Neural cell (in vitro differentiated cells): ENCODE data around the gene RXFP4.

Experiments used
- EP300 ChIP-seq: fragments of 450-650 bp; conservative IDR thresholded peaks from 2 replicates; pipeline ENCODE4 v1.6.1; 2014; ENCODE audit warnings: antibody characterized with exemption, mild to moderate bottlenecking, moderate library complexity; ENCODE audit not compliant: poor library complexity, severe bottlenecking
- EZH2 ChIP-seq: fragments of 200-600, 300-800 bp; shearing (Covaris generic), sonication (generic); IDR thresholded peaks from 2 replicates; pipeline ENCODE4 v1.6.1; 2014; ENCODE audit warnings: antibody characterized with exemption, low read length, borderline replicate concordance, mild to moderate bottlenecking; ENCODE audit not compliant: insufficient read depth, poor library complexity, severe bottlenecking
- POLR2AphosphoS5 ChIP-seq: IDR thresholded peaks from 2 replicates; pipeline ENCODE4 v1.6.1; 2012
- RAD21 ChIP-seq: fragments of 450-650 bp; conservative IDR thresholded peaks from 2 replicates; pipeline ENCODE4 v1.6.1; 2014; ENCODE audit warnings: antibody characterized with exemption, mild to moderate bottlenecking, moderate library complexity
- SMC3 ChIP-seq: fragments of 450-650 bp; conservative IDR thresholded peaks from 2 replicates; pipeline ENCODE4 v1.6.1; 2014; ENCODE audit warnings: antibody characterized with exemption, mild to moderate bottlenecking, moderate library complexity; ENCODE audit not compliant: poor library complexity
- TAF1 ChIP-seq: IDR thresholded peaks from 2 replicates; pipeline ENCODE4 v1.6.1; 2012; ENCODE audit warnings: low read depth
- TF ChIP-seq, protein P1 (sequence below): fragments of 450-650 bp; IDR thresholded peaks from 2 replicates; pipeline ENCODE4 v1.5.1; 2014; ENCODE audit warnings: antibody characterized with exemption, mild to moderate bottlenecking, moderate library complexity; ENCODE audit not compliant: poor library complexity, severe bottlenecking
- TF ChIP-seq, protein P2 (sequence below): IDR thresholded peaks from 2 replicates; pipeline ENCODE4 v1.6.1; 2012; ENCODE audit warnings: borderline replicate concordance

GRCh38 chr1:155964193-155964592, 22.8 kb downstream of the RXFP4 start:
- no peak for TF ChIP-seq POLR2AphosphoS5
- no peak for TF ChIP-seq RAD21
- TF ChIP-seq, protein P1, sequence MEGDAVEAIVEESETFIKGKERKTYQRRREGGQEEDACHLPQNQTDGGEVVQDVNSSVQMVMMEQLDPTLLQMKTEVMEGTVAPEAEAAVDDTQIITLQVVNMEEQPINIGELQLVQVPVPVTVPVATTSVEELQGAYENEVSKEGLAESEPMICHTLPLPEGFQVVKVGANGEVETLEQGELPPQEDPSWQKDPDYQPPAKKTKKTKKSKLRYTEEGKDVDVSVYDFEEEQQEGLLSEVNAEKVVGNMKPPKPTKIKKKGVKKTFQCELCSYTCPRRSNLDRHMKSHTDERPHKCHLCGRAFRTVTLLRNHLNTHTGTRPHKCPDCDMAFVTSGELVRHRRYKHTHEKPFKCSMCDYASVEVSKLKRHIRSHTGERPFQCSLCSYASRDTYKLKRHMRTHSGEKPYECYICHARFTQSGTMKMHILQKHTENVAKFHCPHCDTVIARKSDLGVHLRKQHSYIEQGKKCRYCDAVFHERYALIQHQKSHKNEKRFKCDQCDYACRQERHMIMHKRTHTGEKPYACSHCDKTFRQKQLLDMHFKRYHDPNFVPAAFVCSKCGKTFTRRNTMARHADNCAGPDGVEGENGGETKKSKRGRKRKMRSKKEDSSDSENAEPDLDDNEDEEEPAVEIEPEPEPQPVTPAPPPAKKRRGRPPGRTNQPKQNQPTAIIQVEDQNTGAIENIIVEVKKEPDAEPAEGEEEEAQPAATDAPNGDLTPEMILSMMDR, result no peak
- TF ChIP-seq EZH2, result no peak
- TF ChIP-seq SMC3, result no peak
- TF ChIP-seq EP300, result no peak
- TF ChIP-seq, protein P2, sequence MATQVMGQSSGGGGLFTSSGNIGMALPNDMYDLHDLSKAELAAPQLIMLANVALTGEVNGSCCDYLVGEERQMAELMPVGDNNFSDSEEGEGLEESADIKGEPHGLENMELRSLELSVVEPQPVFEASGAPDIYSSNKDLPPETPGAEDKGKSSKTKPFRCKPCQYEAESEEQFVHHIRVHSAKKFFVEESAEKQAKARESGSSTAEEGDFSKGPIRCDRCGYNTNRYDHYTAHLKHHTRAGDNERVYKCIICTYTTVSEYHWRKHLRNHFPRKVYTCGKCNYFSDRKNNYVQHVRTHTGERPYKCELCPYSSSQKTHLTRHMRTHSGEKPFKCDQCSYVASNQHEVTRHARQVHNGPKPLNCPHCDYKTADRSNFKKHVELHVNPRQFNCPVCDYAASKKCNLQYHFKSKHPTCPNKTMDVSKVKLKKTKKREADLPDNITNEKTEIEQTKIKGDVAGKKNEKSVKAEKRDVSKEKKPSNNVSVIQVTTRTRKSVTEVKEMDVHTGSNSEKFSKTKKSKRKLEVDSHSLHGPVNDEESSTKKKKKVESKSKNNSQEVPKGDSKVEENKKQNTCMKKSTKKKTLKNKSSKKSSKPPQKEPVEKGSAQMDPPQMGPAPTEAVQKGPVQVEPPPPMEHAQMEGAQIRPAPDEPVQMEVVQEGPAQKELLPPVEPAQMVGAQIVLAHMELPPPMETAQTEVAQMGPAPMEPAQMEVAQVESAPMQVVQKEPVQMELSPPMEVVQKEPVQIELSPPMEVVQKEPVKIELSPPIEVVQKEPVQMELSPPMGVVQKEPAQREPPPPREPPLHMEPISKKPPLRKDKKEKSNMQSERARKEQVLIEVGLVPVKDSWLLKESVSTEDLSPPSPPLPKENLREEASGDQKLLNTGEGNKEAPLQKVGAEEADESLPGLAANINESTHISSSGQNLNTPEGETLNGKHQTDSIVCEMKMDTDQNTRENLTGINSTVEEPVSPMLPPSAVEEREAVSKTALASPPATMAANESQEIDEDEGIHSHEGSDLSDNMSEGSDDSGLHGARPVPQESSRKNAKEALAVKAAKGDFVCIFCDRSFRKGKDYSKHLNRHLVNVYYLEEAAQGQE, result no peak
- TF ChIP-seq TAF1, result no peak
